AG10803 (cell line): Measurements from ENCODE around the gene TMUB1.

ENCODE experiments used
- DNase-seq: peaks from one replicate; pipeline ENCODE4 v3.0.0; 2010; ENCODE audit warnings: low read depth
- H3K4me3 ChIP-seq: 2 replicates; pipeline ENCODE4 v1.5.1; 2011; ENCODE audit warnings: mild to moderate bottlenecking, low read length, control low read depth
- CTCF ChIP-seq: conservative IDR thresholded peaks from 2 replicates; pipeline ENCODE4 v1.5.1; 2011; ENCODE audit warnings: mild to moderate bottlenecking, low read length, control low read depth, inconsistent platforms

Gene TMUB1

DNA sequence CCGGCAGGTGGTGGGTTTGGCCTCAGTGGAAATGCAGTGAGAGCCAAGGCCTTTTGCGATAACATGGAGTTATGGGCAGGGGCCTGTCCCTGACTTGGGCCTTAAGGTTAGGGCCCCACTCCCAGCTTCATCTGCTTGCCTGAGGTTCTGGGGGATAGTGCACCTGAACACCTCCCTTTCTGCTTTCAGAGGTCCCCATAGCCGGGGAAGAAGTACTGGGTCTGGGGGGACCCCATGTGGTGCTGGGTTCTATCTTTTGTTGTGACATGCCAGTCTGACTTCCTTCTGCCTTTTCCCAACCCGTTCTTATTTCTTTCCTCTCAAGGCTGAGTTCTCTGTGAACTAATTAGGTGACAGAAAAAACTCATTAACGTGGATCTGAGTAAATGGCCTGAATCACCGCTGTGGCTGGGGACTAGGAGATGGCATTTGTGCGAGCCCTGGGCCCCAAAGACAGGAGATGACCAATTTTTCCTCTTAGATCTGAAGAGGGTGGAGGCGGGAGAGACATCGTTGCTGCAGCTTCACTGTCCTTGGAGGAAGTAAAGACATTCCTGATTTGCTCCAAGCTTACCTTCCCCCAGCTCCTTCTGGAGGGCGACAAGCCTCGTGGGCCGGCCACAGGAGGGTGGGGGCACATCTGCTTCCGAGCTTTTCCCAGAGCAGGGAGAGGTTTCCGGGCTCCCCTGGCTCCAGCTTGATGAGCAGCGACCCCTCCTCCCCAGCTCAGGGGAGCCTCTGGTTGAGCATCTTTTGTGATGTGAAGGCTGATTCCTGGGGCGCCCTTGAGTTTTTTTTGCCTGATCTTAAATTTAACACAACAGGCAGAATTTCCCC is 4.9 kb upstream of the TMUB1 start:
- H3K4me3 ChIP-seq, result peak overlapping the region; percentile 77
- DNase-seq, result peak; percentile 44
- TF ChIP-seq CTCF, result no peak

GRCh38 chr7:151087245-151088018 is 4.1 kb upstream of the TMUB1 start:
- TF ChIP-seq CTCF, result peak; percentile 7; the same call in 1 of the 2 replicates
- peak; percentile 55 for DNase-seq
- H3K4me3 ChIP-seq, result peak overlapping the region; percentile 77

- no peak for TF ChIP-seq CTCF
- H3K4me3 ChIP-seq, result peak overlapping the region; percentile 77
- no peak for DNase-seq
Observed at GRCh38 chr7:151086802-151087244, 3.5 kb upstream of the TMUB1 start.

DNA sequence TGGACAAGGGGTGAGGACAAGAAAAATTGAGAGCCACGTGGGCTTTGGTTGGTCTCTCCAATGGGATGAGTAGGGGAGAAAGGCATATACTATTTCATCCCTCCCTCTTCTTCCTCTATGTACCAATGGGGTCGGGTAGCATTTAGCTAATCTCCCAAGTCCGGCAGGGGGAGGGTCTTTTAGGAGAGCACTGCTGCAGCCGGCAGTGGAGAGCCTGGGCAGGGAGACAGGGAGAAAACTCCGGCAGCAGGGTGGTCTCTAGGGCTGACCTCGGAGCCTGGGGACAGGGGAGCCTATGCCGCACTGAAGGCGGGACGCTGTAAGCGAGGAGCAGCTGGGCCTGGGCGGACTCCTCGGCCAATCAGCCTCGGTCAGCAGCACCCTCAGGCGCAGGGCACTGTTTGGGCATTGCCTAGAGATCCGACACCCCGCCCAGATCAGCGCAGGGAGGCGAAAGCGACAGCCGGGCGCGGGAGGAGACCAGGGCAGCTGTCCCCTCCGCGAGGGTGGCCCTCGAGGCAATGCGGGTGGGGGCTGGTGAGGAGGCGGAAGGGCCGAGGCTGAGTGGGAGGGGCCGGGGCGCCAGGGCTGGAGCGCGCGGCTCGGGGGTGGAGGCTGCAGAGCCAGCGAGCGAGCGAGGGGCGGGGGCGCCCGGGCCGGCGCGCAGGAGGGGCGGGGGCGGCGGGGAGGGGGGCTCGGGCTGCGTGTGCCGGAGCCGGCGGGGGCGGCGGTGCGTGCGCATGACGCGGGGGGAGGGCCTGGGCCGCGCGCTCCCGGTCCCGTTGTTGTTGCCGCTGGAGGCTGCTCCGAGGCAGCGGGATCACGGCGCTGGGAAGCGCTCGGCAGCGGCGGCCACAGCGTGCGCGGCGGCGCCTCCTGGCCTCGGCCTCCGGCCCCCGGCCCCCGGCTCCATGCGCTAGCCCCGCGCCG is 2.7 kb upstream of the TMUB1 start, which contains the start of gene AGAP3:
AGAP3 (plus strand) TSS at position 785 of the 930 bp plus-strand sequence. CDS start 267 bp downstream, outside the sequence.
- peak; percentile 66 for DNase-seq
- peak within 1 kb of the TSS; percentile 77 for H3K4me3 ChIP-seq
- no peak for TF ChIP-seq CTCF

- peak overlapping the region; percentile 65 for H3K4me3 ChIP-seq
- TF ChIP-seq CTCF, result no peak
- no peak for DNase-seq
Observed at GRCh38 chr7:151085329-151085690, 2.0 kb upstream of the TMUB1 start.

DNA sequence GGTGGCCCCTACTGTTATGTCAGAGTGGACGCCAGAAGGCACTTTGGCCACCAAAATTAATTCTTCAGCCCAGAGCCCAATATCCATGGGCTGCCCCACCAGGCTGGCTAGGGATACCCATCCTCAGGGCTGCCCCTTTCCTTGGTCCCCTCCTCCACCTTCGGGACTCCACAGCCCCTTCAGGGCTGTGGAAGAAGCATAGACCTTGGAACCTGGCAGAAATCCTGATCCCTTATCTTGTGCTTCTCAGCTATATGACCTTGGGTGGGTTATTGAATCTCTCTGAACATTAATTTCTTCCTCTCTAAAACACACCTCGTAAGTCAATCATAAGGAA is 499 bp upstream of the TMUB1 start:
- H3K4me3 ChIP-seq, result peak overlapping the region; percentile 77
- DNase-seq, result no peak
- TF ChIP-seq CTCF, result no peak
